ENCODE results near the gene ADGRL3.

Gene ADGRL3

DNA sequence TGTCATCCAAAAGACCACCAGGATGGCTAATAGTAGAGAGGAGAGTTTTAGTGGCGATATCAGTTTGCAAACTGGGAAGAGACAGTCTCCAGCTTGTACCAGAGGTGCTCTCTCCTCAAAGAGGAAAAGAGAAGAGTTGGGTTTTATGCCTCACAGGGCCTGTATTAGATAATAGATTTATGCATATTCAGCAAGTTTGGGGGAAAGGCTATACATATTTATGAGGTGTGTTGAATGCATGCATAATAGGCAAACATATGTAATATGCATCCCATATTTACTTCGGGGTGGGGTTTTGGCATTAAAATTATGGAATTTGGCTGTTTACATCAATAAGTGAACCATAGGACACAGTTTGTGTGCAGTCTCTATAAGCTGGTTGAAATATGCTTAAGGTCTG, 22.8 kb upstream of the ADGRL3 start:
- no peak for DNase-seq (ENCODE audit: low read depth, low spot score)
- TF ChIP-seq, protein P1, sequence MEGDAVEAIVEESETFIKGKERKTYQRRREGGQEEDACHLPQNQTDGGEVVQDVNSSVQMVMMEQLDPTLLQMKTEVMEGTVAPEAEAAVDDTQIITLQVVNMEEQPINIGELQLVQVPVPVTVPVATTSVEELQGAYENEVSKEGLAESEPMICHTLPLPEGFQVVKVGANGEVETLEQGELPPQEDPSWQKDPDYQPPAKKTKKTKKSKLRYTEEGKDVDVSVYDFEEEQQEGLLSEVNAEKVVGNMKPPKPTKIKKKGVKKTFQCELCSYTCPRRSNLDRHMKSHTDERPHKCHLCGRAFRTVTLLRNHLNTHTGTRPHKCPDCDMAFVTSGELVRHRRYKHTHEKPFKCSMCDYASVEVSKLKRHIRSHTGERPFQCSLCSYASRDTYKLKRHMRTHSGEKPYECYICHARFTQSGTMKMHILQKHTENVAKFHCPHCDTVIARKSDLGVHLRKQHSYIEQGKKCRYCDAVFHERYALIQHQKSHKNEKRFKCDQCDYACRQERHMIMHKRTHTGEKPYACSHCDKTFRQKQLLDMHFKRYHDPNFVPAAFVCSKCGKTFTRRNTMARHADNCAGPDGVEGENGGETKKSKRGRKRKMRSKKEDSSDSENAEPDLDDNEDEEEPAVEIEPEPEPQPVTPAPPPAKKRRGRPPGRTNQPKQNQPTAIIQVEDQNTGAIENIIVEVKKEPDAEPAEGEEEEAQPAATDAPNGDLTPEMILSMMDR (IDR thresholded peaks at IDR 0.05; ENCODE audit: low read depth, low read length) = no peak
- no peak overlapping the region for H3K4me3 ChIP-seq (ENCODE audit: low read depth, low read length)
- in situ Hi-C loops (cut with HindIII; ENCODE audit: low sequenced_read_pairs) = no loop called here

DNA sequence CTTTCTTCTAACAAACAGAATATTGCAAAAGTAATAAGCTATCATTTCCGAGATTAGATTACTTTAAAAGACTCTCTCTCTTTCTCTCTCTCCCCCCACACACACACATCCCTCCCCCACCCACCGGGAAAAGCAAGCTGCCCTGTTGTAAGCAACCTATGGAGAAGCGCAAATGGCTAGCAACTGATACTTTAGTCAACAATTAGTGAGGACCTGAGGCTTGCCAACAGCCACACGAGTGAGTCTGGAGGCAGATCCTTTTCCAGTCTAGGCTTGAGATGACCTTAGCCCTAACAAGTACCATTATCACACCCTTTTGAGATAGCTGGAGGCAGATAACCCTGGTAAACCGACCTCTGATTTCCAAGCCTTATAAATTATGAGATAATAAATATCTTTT, 19.7 kb upstream of the ADGRL3 start:
- no peak for DNase-seq (ENCODE audit: low read depth, low spot score)
- in situ Hi-C loops (cut with HindIII; ENCODE audit: low sequenced_read_pairs) = no loop called here
- TF ChIP-seq, protein P1 (IDR thresholded peaks at IDR 0.05; ENCODE audit: low read depth, low read length) = no peak

DNA sequence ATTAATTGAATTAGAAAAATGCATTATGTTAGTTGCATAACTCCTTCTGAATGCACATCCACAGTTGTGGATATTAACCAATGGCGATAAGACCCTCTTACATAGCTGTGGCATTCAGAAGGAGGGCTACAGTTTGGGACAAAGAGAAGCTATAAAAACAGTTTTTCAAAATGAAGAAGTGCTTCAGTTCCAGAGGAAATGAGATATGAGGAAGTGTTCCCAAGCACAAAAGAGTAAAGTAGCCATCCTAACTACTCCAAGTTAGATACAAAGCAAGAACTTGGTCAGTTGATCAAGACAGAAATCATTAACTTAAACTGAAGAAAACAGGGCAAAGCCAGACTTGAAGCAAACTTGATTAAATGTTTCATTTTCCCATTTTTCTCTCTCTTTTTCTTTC, 17.2 kb upstream of the ADGRL3 start:
- no peak for DNase-seq (ENCODE audit: low read depth, low spot score)
- TF ChIP-seq, protein P1 (IDR thresholded peaks at IDR 0.05; ENCODE audit: low read depth, low read length) = no peak
- no peak overlapping the region for H3K4me3 ChIP-seq (ENCODE audit: low read depth, low read length)
- in situ Hi-C loops (cut with HindIII; ENCODE audit: low sequenced_read_pairs) = no loop called here

More for the DNA sequence above, 19.7 kb upstream of the ADGRL3 start:
- no peak overlapping the region for H3K4me3 ChIP-seq (ENCODE audit: low read depth, low read length)

DNA sequence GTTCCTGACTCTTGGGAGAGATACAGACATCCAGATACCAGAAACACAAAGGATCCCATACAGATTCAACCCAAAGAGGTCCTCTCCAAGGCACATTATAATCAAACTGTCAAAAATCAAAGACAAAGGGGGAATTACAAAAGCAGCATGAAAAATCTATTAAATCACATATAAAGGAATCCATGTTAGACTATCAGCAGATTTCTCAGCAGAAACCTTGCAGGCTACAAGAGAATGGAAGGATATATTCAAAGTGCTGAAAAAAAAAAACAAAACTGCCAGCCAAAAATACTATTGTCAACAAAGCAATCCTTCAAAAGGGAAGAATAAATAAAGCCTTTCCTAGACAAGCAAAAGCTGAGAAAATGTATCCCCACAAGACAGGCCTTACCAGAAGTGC, 14.8 kb upstream of the ADGRL3 start:
- no peak overlapping the region for H3K4me3 ChIP-seq (ENCODE audit: low read depth, low read length)
- in situ Hi-C loops (cut with HindIII; ENCODE audit: low sequenced_read_pairs) = no loop called here
- DNase-seq (ENCODE audit: low read depth, low spot score) = no peak
- TF ChIP-seq, protein P1 (IDR thresholded peaks at IDR 0.05; ENCODE audit: low read depth, low read length) = no peak

DNA sequence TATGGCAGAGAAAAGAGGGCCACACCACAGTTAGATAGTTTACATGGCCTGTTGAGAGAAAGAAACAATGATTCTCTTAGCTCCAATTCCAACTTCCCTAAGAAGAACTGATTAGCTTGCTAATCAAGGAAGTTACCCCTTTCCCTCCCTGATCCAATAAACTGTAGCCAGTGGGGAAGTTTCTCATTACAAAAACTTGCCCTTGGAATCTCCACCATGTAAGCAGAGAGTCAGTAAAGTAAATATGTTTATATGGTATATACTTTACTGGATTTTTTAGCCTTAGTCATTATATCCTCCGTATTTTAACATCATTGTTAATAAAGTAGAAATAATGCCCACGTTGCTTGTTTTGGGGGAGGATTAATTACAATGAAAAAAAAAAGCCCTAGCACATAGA, 7.7 kb upstream of the ADGRL3 start:
- no peak overlapping the region for H3K4me3 ChIP-seq (ENCODE audit: low read depth, low read length)
- TF ChIP-seq, protein P1 (IDR thresholded peaks at IDR 0.05; ENCODE audit: low read depth, low read length) = no peak
- in situ Hi-C loops (cut with HindIII; ENCODE audit: low sequenced_read_pairs) = no loop called here
- DNase-seq (ENCODE audit: low read depth, low spot score) = no peak

DNA sequence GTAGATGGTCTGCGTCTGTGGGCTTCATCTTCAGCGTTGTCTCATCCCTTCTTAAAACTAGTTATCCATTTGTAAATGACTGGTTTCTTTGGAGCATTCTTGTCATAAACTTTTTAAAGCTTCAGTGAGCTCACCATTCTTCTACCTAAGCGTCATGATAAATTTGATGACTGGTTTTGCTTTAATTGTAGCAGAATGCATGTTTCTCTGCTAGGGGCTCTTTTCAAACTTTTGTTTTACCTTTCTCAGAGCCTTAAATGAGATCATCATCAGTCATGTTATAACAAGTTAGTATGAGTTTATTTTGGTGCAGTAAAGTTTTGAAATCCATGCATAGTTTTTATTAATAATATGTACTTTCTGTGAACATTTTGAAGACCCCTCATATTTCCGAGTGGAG, 6.3 kb upstream of the ADGRL3 start:
- TF ChIP-seq, protein P1 (IDR thresholded peaks at IDR 0.05; ENCODE audit: low read depth, low read length) = no peak
- in situ Hi-C loops (cut with HindIII; ENCODE audit: low sequenced_read_pairs) = no loop called here

DNA sequence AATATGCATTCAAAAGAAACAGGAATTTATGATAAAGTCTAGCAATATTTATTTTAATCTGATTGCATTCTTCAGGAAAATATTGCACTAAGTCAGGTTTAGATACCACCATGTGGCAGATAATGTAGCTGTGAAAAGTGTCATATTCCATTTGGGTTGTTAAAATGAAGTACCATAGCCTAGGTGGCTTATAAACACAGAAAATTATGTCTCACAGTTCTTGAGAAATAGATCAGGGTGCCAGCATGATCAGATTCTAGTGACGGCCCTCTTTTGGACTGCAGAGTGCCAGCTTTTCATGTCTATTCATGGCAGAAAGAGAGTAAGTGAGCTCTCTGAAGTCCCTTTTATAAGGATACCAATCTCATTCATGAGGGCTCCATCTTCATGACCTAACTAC, 5.6 kb upstream of the ADGRL3 start:
- no peak overlapping the region for H3K4me3 ChIP-seq (ENCODE audit: low read depth, low read length)
- in situ Hi-C loops (cut with HindIII; ENCODE audit: low sequenced_read_pairs) = no loop called here
- TF ChIP-seq, protein P1 (IDR thresholded peaks at IDR 0.05; ENCODE audit: low read depth, low read length) = no peak
- no peak for DNase-seq (ENCODE audit: low read depth, low spot score)

More for the DNA sequence above, 6.3 kb upstream of the ADGRL3 start:
- no peak for DNase-seq (ENCODE audit: low read depth, low spot score)
- no peak overlapping the region for H3K4me3 ChIP-seq (ENCODE audit: low read depth, low read length)
